Fibroblast of the aortic adventitia (primary cell): Measurements from ENCODE around the gene RYR3. TPM values are rescaled to one million over a fixed set of nuclear protein-coding genes. Genes with fewer than 3 reads are reported as not detected.

Source experiments
- DNase-seq: peaks from one replicate; pipeline ENCODE4 v3.0.0-alpha.2; 2010; ENCODE audit warnings: low read depth
- H3K4me3 ChIP-seq: 2 replicates; pipeline ENCODE4 v1.5.1; 2011; ENCODE audit warnings: low read depth, mild to moderate bottlenecking, control low read depth, low read length, moderate library complexity
- CTCF ChIP-seq: IDR thresholded peaks from 2 replicates; pipeline ENCODE4 v1.5.1; 2011; ENCODE audit warnings: mild to moderate bottlenecking, low read length, control low read depth, inconsistent platforms; ENCODE audit not compliant: insufficient read depth
- total RNA-seq: library from RNA; depleted of rRNA; stranded (reverse); fragments of >200 nt; gene quantifications from 2 replicates; pipeline ENCODE4 v1.2.3, GENCODE V29; 2012; ENCODE audit warnings: low replicate concordance

RYR3 gene
- total RNA-seq, 1 donor: not detected

GRCh38 chr15:33433821-33434220 is 123.1 kb downstream of the RYR3 start:
- no peak for DNase-seq
- H3K4me3 ChIP-seq: no peak overlapping the region
- no peak for TF ChIP-seq CTCF

- no peak for TF ChIP-seq CTCF
- DNase-seq: no peak
- H3K4me3 ChIP-seq: no peak overlapping the region
Observed at GRCh38 chr15:33438396-33438795, 127.6 kb downstream of the RYR3 start.

- H3K4me3 ChIP-seq: no peak overlapping the region
- TF ChIP-seq CTCF: no peak
- DNase-seq: no peak
Observed at GRCh38 chr15:33440900-33441299, 130.1 kb downstream of the RYR3 start.

- H3K4me3 ChIP-seq: no peak overlapping the region
- DNase-seq: no peak
- no peak for TF ChIP-seq CTCF
Observed at GRCh38 chr15:33442449-33442848, 131.7 kb downstream of the RYR3 start.

GRCh38 chr15:33443708-33444107 is 132.9 kb downstream of the RYR3 start:
- DNase-seq: no peak
- TF ChIP-seq CTCF: no peak
- no peak overlapping the region for H3K4me3 ChIP-seq

- no peak overlapping the region for H3K4me3 ChIP-seq
- DNase-seq: no peak
- TF ChIP-seq CTCF: no peak
Observed at GRCh38 chr15:33445984-33446383, 135.2 kb downstream of the RYR3 start.

- DNase-seq: no peak
- H3K4me3 ChIP-seq: no peak overlapping the region
- no peak for TF ChIP-seq CTCF
Observed at GRCh38 chr15:33448151-33448550, 137.4 kb downstream of the RYR3 start.
